ENCODE measurements around the gene RPTOR.
"Not testable (repeated sequence)": the region's sequence is repeated elsewhere in the genome, so short reads cannot be mapped to it uniquely, and the experiment has no call there.

Gene RPTOR

DNA sequence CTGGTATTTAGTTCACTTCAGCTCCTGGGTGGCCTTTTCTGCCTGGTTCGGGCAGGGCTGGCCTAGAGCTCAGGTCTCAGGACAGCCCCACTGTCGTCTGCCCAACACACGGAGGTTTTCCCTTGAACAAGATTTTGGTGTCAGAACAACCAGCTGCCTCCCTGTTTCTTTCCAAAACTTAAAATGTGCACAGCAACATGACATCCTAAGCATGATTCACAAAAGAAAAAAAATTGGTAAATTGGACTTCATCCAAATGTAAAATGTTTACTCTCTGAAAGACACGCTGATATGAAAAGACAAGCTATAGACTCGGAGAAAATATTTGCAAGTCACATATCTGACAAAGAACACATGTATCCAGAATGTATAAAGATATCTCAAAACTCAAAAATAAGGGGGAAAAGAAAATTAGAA is 249.2 kb downstream of the RPTOR start:
- Mint-ChIP-seq H3K9me3 (no peaks in the 10 kb centered on the region), H3K27me3 (no peaks in the 10 kb centered on the region), H3K27ac (no peak overlapping the region), H3K4me3 (no peak overlapping the region), H3K36me3 (ENCODE audit: low read depth) (peaks cover 41% of the 10 kb centered on the region), H3K4me1 (peaks cover 62% of the 10 kb centered on the region)
- no peak for DNase-seq
- no peak for ATAC-seq

DNA sequence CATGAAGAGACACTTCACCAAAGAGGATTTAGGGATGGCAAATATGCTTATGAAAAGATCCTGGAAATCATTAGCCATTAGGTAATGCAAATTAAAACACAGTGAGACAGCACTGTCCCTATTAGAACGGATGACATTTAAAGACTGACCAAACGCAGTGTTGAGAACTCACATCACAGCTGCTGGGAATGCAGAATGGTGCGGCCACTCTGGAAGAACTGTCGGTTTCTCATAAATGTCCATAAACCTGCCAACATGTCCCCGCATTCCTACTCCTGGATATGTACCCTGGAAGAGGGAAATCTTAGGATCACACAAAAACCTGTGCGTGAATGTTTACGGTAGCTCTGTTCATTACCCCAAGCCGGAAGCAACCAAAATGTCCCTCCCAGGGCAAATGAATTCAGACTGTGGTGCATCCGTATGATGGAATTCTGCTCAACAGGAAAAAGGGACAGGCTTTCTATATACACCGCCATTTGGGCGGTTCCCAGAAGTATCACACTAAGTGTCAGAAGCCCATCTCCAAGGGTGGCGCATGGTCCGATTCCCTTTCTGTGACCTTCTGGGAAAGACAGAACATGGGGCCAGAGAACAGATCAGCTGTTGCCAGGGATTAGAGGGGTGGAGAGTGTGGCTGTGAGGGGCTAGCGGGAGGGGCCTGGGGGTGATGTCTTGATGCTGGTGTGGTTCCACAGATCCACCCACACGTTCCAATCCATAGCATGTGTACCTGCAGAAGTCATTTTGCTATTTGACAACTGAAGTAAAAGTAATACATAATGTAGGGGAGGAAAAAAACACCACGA is 249.8 kb downstream of the RPTOR start:
- Mint-ChIP-seq H3K4me3 (no peak overlapping the region), H3K9me3 (no peaks in the 10 kb centered on the region), H3K4me1 (peaks cover 56% of the 10 kb centered on the region), H3K36me3 (ENCODE audit: low read depth) (peaks cover 45% of the 10 kb centered on the region), H3K27ac (no peak overlapping the region), H3K27me3 (no peaks in the 10 kb centered on the region)
- ATAC-seq = no peak
- no peak for DNase-seq

DNA sequence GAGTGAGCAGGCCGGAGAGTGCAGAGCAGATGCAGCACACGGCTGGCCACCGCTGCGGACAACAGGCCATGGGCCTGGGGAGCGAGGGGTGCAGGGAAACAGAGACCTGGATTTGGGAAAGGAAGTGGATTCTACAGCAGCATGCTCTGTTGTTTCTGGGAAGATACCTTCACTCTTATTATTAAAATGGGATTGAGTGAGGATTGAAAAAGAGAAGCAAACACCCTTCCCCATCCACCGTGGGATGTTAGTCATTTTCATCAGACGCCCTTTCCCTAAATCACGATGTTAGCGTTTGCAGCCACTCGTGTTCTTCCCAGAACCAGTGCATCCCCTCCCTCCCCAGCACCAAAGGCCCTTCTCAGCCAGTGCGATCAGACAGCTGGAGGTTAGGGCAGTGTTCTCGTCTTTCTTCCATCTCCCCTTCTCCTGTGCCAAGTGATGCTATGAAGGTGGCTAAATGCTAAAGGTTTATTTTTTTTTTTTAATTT is 250.5 kb downstream of the RPTOR start:
- DNase-seq = no peak
- no peaks in the 10 kb centered on the region for H3K27me3 Mint-ChIP-seq
- H3K4me1 Mint-ChIP-seq = peaks cover 49% of the 10 kb centered on the region
- H3K4me3 Mint-ChIP-seq = no peak overlapping the region
- H3K36me3 Mint-ChIP-seq (ENCODE audit: low read depth) = peaks cover 45% of the 10 kb centered on the region
- H3K9me3 Mint-ChIP-seq = no peaks in the 10 kb centered on the region
- H3K27ac Mint-ChIP-seq = no peak overlapping the region
- no peak for ATAC-seq

DNA sequence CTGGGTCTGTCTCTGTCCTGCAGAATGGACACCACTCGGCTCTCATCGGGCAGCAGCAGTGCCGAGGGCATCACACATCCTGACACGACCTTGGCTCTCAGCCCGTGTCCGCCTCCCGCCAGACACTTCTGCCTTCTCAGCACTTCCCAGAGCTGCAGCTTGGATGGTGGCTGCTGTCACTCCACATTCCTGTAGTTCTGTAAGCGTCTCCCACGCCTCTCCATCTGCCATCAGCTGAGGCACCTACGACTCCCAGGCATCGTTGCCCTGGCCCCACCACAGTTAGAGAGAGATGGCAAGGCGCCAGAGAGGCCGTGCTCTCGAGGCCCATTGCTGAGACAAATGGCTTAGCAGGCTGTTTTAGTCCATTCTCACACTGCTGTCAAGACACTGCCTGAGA is 251.1 kb downstream of the RPTOR start:
- peak overlapping the region; percentile 14 for H3K27ac Mint-ChIP-seq
- no peaks in the 10 kb centered on the region for H3K27me3 Mint-ChIP-seq
- no peak overlapping the region for H3K4me3 Mint-ChIP-seq
- ATAC-seq = no peak
- DNase-seq = no peak
- peaks cover 43% of the 10 kb centered on the region for H3K4me1 Mint-ChIP-seq
- H3K36me3 Mint-ChIP-seq (ENCODE audit: low read depth) = peaks cover 45% of the 10 kb centered on the region
- H3K9me3 Mint-ChIP-seq = no peaks in the 10 kb centered on the region

DNA sequence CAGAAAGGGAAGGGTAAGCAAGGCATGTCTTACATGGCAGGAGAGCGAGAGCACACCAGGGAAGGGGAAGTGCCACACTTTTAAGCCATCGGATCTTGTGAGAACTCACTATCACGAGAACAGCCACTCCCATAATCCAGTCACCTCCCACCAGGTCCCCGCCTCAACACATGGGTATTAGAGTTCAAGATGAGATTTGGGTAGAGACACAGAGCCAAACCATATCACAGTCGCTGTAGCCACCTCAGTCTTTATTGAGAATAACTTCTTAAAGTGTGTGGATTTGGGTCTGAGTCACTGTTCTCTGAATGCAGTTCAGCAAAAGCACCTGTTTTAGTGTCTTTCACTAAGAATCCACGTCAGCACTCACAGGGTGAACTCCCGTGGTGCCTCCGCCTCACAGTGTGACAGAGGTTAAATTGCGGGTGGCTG is 251.8 kb downstream of the RPTOR start:
- H3K4me1 Mint-ChIP-seq = peaks cover 36% of the 10 kb centered on the region
- no peak overlapping the region for H3K4me3 Mint-ChIP-seq
- ATAC-seq (peak; percentile 38), DNase-seq (no peak)
- H3K9me3 Mint-ChIP-seq = no peaks in the 10 kb centered on the region
- peak overlapping the region; percentile 14 for H3K27ac Mint-ChIP-seq
- no peaks in the 10 kb centered on the region for H3K27me3 Mint-ChIP-seq
- peaks cover 45% of the 10 kb centered on the region for H3K36me3 Mint-ChIP-seq (ENCODE audit: low read depth)

DNA sequence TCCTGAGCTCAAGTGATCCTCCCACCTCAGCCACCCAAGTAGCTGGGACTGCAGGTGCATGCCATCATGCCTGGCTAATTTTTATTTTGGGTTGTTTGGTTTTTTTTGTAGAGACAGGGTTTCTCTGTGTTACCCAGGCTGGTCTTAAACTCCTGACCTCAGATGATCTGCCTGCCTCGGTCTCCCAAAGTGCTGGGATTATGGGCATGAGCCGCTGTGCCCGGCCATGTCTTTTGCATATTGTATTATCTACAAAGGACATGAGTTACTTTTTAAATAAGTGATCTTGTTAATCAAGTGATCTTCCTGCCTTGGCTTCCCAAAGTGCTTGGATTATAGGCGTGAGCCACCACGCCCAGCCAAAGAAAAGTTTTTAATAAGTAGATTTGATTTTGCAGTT is 252.6 kb downstream of the RPTOR start:
- not testable (repeated sequence) for H3K4me3 Mint-ChIP-seq, DNase-seq, H3K27me3 Mint-ChIP-seq, H3K27ac Mint-ChIP-seq, ATAC-seq, H3K9me3 Mint-ChIP-seq
- Mint-ChIP-seq H3K36me3 (ENCODE audit: low read depth) (peaks cover 39% of the 10 kb centered on the region), H3K4me1 (peaks cover 28% of the 10 kb centered on the region)

DNA sequence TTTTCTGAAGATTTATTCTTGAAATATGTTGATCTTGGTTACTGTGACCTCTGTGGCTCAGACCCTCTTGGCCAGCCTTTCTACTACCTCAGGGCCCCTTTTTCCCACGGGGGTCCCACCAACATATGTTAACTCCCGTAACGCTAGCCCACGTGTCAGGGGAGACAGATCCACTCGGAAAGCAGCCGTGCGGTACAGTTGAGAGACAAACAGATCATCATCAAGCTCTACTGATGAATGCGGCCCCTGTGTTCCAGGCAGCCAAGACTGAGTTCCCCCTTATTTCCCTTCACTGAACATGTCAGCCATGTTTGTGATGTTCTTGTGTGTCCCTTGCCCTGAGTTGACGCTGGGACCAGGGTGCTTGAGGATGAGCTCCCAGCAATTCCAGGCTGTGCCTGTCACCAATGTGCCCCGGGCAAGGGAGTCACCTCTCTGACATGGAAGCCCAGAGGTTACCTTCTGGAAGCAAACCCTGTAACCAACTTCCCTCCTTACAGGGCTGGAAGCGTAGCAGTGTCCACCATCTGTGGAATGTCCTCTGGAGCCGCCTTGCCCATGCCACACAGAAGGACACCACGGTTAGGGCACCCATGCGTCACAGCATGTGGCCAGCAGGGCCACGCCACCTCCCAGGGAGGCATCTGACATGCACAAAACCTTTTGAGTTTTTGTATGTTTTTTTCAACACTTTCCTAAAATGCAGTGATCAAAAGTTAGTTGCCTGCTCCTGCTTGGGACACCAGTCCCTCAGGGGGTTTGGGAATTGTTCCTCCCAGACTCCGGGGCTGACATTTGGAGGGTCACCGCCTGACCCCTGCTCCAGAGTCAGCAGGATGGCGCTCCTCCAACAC is 253.3 kb downstream of the RPTOR start:
- H3K36me3 Mint-ChIP-seq (ENCODE audit: low read depth) = peaks cover 34% of the 10 kb centered on the region
- ATAC-seq = no peak
- H3K4me1 Mint-ChIP-seq = peaks cover 22% of the 10 kb centered on the region
- H3K27me3 Mint-ChIP-seq = no peaks in the 10 kb centered on the region
- H3K27ac Mint-ChIP-seq = no peak overlapping the region
- DNase-seq = no peak
- H3K9me3 Mint-ChIP-seq = no peaks in the 10 kb centered on the region
- no peak overlapping the region for H3K4me3 Mint-ChIP-seq

DNA sequence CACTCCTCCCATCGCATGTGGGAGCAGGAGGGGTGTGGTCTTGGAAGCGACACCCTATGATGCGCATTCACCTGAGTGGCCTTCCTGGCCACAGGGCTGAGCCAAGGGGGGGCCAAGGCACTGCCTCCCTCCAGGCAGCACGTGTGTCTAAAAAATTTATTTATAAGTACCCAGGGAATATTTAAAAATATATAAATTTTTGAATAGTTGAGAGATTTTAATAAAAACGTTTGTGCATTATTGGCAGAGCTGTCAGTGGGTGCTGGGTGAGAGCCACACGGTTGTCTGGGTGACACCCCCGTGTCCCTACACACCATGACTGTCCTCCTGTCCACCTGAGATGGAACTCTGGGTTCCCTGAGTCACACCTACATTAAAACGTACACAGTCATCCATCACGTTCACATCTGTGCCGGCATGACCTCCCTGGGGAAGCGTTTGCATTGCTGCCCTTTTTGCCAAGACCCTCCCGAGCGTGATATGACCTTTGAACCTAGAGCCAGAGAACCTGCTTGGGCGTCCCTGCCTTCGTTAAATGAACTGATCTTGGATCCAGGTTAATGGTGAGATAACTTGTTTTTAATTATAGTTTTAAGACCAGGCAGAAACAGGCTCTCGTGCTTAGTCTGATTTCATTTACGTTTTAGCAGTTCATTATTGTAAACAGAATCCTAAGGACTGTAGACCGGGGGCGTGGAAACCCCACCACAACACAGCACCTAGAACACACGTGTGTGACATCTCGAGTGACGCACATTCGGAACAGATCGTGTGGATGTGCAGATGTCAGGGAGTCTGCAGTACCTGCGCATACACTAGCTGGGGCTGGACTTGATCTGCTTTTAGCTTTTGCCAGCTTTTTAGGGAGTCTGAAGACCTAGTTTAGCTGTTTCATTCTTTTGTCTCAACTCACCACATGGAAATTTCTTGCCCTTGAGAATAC is 254.2 kb downstream of the RPTOR start:
- Mint-ChIP-seq H3K27ac (no peak overlapping the region), H3K36me3 (ENCODE audit: low read depth) (peaks cover 28% of the 10 kb centered on the region), H3K4me3 (no peak overlapping the region), H3K27me3 (no peaks in the 10 kb centered on the region), H3K4me1 (peaks cover 15% of the 10 kb centered on the region), H3K9me3 (no peaks in the 10 kb centered on the region)
- ATAC-seq = no peak
- DNase-seq = no peak

DNA sequence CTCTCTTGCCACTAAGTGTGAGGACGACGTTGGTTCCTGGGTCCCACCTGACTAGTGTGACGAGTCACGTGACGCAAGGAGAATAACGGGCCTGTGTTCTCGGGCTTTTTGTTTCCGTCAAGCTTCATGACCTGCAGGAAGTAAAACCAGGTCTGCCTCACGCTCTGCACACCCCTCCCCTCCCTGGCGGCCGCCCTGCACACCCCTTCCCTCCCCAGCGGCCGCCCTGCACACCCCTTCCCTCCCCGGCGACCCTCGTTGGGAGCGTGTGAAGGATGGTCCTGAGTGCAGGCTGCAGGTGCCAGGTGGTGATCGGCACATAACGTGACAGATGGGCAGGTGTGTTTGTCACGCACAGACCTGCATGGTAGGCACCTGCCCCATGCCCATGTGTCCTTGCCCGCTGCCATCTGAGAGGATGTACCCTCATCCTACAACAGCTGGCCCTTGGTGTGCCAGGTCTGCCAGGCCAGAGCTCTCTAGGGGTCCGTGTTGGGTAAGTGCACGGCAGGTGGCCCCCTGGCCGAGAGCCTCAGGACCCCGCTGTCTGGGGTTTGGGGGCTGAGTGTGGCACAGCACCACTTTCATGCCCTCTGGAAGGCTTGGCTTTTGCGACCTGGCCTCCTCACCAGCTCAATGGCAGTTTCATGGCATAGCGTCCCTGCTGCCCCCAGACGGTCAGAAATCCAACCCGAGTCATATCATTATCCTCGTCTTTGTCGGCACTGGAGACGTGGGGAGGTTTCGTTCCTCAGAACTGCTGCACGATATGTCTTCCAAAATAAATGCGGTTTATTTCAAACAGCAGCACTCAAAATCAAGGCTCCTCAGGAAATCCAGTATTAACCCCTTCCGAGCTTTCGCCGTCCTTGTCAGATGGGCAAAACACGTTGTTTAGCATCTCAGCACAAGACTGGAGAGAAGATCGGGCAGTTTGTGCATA is 255.2 kb downstream of the RPTOR start:
- H3K27me3 Mint-ChIP-seq = no peaks in the 10 kb centered on the region
- H3K4me1 Mint-ChIP-seq = peaks cover 15% of the 10 kb centered on the region
- H3K36me3 Mint-ChIP-seq (ENCODE audit: low read depth) = peaks cover 22% of the 10 kb centered on the region
- H3K9me3 Mint-ChIP-seq = no peaks in the 10 kb centered on the region
- no peak overlapping the region for H3K27ac Mint-ChIP-seq
- no peak for DNase-seq
- ATAC-seq = no peak
- H3K4me3 Mint-ChIP-seq = no peak overlapping the region

DNA sequence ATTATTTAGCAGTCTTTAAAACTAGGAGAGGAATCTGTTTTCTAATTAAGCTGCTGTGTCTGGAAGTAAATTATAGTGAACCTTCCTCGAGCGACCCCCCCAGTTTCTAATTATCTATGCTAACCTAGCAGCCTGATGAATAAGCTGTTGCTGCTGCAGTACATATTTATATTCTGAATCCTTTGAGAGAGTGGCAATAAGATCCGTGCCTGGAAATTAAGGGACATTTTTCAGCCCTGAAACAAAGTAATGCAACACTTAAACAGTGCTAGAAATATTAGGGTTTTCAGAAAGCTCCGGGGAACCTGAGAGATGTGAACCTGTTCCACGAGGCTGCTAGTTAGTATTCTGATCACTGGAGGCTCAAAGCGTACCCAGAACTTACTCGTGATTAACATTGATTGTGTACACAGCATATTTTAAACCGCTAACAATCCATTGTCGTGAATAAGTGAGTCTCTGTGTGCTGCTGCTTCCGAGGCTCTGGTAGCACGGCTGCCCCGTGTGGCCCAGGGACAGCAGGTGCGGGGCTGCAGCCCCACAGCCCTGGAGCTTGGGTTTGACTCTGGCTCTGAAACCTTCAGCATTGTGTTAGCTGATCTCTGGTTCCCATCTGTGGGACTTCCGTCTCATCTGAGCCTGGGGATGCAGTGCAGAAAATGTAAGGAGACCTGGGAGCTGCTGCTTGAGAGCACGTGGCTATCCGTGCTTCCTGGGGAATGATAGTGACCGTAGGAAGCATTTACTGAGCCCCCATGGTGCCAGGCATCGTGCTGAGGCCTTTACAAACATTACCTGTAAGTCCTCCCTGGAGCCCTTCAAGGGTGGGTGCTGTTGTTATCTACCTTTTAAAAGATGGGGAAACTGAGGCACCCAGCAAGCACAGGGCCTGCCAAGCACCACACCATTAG is 256.1 kb downstream of the RPTOR start:
- ATAC-seq (no peak), DNase-seq (no peak)
- Mint-ChIP-seq H3K36me3 (ENCODE audit: low read depth) (peaks cover 23% of the 10 kb centered on the region), H3K27ac (no peak overlapping the region), H3K4me1 (peaks cover 18% of the 10 kb centered on the region), H3K4me3 (no peak overlapping the region), H3K9me3 (peaks cover 2% of the 10 kb centered on the region), H3K27me3 (no peaks in the 10 kb centered on the region)

DNA sequence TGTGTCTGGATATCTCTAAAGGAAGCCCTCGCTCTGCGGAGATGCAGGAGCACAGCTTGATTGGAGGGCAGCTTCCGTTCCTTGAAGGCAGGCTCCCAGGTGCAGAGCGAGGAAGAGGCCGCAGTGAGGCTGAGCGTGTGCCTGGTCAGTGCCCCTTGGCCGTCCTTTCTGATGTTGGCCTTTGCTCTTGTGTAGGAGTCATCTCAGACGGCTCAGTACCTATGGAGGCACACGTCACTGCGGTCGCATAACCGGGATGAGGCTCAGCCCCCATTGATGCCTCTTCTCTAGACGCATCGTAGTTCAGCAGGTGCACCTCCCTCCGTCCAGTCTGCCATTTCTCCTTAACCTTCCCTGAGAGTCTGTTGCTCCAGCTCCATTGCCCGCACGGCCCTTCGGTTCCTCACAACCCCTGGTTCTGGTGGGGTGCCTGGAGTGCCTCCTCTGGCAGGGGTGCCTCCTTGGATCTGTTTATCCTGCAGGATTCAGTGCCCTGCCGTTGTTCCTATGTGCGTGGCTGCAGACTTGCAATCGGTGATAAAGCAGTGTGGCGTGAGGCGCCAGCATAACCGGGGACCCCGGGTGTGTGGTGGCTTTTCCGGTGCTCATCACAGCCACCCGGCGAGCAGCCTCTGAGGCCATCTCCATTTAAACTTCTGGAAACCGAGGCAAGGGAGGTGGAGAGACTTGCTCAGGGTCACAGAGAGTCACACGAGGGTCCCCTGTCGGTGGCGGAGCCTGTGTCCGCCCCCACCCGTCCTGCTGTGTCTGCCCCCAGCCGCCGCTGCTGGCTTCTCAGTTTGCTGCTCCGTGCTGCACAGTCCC is 258.2 kb downstream of the RPTOR start:
- no peak overlapping the region for H3K4me3 Mint-ChIP-seq
- no peak overlapping the region for H3K27ac Mint-ChIP-seq
- DNase-seq (no peak), ATAC-seq (no peak)
- H3K27me3 Mint-ChIP-seq = no peaks in the 10 kb centered on the region
- peaks cover 9% of the 10 kb centered on the region for H3K4me1 Mint-ChIP-seq
- peaks cover 20% of the 10 kb centered on the region for H3K9me3 Mint-ChIP-seq
- peaks cover 31% of the 10 kb centered on the region for H3K36me3 Mint-ChIP-seq (ENCODE audit: low read depth)
